ENCODE results near the gene HOXD4.

The HOXD4 gene

GRCh38 chr2:176127774-176128072 lies 23.6 kb upstream of the HOXD4 start:
- no peak for DNase-seq

- DNase-seq: no peak
Observed at GRCh38 chr2:176128172-176128981, 23.0 kb upstream of the HOXD4 start.

- DNase-seq: no peak
Observed at GRCh38 chr2:176128982-176129796, 22.2 kb upstream of the HOXD4 start, which contains the start of gene HOXD8. TSS of gene HOXD8 (plus strand) at chr2:176129705. CDS start at chr2:176130367, 662 bp downstream.

- no peak for DNase-seq
Observed at GRCh38 chr2:176129813-176130146, 21.6 kb upstream of the HOXD4 start.

- no peak for DNase-seq
Observed at GRCh38 chr2:176130147-176130956, 21.0 kb upstream of the HOXD4 start.

- no peak for DNase-seq
Observed at GRCh38 chr2:176130957-176131847, 20.1 kb upstream of the HOXD4 start.

- DNase-seq: no peak
Observed at GRCh38 chr2:176131848-176132158, 19.5 kb upstream of the HOXD4 start.

- no peak for DNase-seq
Observed at GRCh38 chr2:176132205-176133171, 18.9 kb upstream of the HOXD4 start.

GRCh38 chr2:176133389-176133788 lies 18.0 kb upstream of the HOXD4 start:
- DNase-seq: no peak

GRCh38 chr2:176134035-176134434 lies 17.3 kb upstream of the HOXD4 start:
- no peak for DNase-seq

- no peak for DNase-seq
Observed at GRCh38 chr2:176135035-176135440, 16.3 kb upstream of the HOXD4 start.

GRCh38 chr2:176136374-176137251 lies 14.7 kb upstream of the HOXD4 start:
- no peak for DNase-seq

GRCh38 chr2:176137252-176137580 lies 14.1 kb upstream of the HOXD4 start:
- no peak for DNase-seq

GRCh38 chr2:176137906-176138305 lies 13.4 kb upstream of the HOXD4 start:
- DNase-seq: no peak

- no peak for DNase-seq
Observed at GRCh38 chr2:176138526-176138922, 12.8 kb upstream of the HOXD4 start.

GRCh38 chr2:176138923-176139660 lies 12.3 kb upstream of the HOXD4 start:
- no peak for DNase-seq

GRCh38 chr2:176139661-176140512 lies 11.5 kb upstream of the HOXD4 start:
- DNase-seq: no peak

- peak; percentile 28 for DNase-seq
Observed at GRCh38 chr2:176140513-176141317, 10.6 kb upstream of the HOXD4 start.

Measured in stimulated activated naive CD4-positive, alpha-beta T cell treated with Interleukin-2 at 50 U/mL for 16 hours (primary cell).